Stimulated activated CD8-positive, alpha-beta memory T cell treated with anti-CD3 and anti-CD28 coated beads, Interleukin-4, amount 100 ng/mL, for 4 hours (primary cell): Measurements from ENCODE around the gene LGALS1.
"Not testable (repeated sequence)": the region's sequence is repeated elsewhere in the genome, so short reads cannot be mapped to it uniquely, and the experiment has no call there.

Experiments used
- DNase-seq, 2 donors: peaks; one replicate each; pipeline ENCODE4 v3.0.0-alpha.2; 2020; ENCODE audit warnings: low read depth in 2 of 2, low spot score in 1 of 2

LGALS1 gene

GRCh38 chr22:37686002-37686982, 10.9 kb downstream of the LGALS1 start, which contains the start of gene NOL12:
Gene NOL12 (plus strand): TSS chr22:37686343. CDS start chr22:37686393, 50 bp downstream.
- peak; percentile 51 to 54 for DNase-seq

- DNase-seq = no peak
Measured at GRCh38 chr22:37690407-37690806, 15.0 kb downstream of the LGALS1 start.

DNA sequence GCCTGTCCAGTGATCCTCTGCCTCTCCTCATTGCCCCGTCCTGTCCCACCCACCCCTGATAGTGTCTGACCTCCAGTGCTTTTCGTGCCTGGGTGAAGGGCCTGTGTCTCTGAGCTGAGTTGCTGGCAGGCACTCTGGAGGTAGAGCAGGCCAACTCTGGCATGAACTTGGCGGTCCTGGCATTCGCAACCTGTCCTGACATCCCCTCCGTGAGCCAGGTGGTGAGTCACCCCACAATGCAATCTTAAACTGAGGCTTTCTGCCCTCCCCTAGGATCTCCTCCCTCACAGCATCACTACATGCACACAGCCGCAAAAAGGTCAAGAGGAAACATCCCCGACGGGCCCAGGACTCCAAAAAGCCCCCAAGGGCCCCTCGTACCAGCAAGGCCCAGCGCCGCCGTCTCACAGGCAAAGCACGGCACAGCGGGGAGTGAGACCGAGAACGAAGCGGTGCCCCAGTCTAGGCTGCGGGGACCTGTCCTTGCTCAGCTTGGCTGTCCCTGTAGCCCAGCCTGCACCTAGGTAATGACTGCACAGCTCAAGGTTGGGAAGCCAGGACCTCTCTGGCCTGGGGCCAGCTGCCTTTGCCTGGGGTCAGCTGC, 15.6 kb downstream of the LGALS1 start:
- no peak for DNase-seq

DNA sequence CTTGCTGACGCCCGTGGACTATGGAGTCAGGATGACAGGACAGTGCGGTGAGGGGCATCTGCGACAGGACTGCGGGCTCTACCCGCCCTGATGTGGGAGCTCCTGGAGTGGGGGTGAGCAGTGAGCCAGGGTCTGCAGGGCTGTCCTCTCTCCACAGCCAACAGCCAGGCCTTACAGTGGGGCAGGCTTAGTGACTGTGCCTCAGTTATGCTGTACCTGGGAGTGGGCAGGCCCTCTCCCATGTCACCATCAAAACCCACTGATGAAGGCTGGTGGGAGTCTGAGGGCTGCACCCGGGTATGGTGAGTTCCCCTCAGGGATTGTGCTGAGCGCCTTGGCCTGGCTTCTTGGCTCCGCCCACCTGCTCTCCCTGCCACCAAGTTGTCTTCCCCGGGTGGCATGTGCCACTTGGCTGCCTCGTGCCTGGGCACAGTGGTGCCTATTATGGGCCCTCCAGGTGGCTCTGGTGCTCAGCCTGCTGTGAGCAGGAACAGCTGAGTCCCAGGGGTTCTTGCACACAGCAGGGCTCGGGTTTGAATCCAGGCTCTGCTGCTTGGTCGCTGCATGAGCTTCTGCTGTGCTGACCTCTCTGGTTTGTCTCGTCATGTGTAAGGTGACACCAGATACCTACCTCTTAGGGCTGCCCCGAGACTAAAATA, 17.3 kb downstream of the LGALS1 start:
- DNase-seq = no peak

GRCh38 chr22:37694131-37694530, 18.7 kb downstream of the LGALS1 start:
- DNase-seq = not testable (repeated sequence)

DNA sequence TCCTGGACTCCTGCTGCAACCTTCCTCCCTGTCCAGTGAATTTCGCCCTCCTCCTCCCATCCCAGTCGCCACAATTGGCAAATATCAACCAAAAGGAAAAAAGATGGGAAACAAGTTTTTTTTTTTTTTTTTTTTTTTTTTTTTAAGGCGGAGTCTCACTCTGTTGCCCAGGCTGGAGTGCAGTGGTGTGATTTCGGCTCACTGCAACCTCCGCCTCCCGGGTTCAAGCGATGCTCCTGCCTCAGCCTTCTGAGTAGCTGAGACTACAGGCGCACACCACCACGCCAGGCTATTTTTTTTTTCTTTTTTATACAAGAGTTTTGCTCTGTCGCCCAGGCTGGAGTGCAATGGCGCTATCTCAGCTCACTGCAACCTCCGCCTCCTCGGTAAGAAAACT, 20.8 kb downstream of the LGALS1 start:
- DNase-seq = not testable (repeated sequence)

GRCh38 chr22:37696657-37697537, 21.5 kb downstream of the LGALS1 start, which contains the start of gene TRIOBP:
Gene TRIOBP (plus strand): TSS chr22:37697048. CDS start chr22:37701366, 4,318 bp downstream.
- DNase-seq = peak; percentile 52 to 71

DNA sequence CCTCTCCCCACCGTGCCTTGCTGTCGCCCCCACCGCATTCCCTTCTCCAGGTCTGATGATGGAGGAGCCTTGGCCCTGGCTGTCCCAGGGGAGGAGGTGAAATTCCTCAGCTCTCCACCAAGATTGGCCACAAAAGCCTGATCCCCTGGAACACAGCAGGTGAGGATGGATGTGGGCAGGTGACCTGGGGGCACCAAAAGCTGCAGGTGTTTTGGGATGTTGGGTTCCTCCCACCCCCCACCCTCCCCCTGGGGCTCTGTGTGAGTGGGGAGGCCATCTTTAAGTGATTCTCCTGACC, 22.1 kb downstream of the LGALS1 start:
- DNase-seq = no peak

DNA sequence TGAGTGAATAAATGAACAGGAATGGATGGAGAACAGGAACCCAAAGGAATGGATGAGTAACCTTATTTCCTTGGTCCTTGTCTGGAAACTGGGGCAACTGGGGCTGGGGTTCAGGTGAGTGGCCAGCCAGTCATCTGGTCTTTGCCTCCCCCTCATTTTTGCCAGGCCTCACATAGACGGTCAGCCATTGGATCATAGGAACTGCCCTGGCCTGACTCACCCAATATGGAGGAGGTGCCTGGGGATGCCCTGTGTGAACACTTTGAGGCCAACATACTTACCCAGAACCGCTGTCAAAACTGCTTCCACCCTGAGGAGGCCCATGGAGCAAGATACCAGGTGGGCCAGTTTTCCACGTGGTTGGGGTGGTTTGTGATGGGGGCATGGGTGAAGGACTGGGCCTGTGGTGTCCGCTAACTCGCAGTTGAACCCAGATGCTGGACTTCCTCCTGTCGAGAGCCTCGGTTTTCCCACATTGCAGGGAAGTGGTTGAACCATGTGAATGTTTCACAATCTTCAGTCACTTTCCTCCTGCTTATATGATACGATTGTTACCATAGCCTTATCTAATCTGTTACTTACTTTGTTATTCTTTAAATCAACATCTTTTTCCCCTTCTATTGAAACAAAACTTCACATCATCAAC, 25.8 kb downstream of the LGALS1 start:
- DNase-seq = no peak

- no peak for DNase-seq
Measured at GRCh38 chr22:37703906-37704305, 28.5 kb downstream of the LGALS1 start.

DNA sequence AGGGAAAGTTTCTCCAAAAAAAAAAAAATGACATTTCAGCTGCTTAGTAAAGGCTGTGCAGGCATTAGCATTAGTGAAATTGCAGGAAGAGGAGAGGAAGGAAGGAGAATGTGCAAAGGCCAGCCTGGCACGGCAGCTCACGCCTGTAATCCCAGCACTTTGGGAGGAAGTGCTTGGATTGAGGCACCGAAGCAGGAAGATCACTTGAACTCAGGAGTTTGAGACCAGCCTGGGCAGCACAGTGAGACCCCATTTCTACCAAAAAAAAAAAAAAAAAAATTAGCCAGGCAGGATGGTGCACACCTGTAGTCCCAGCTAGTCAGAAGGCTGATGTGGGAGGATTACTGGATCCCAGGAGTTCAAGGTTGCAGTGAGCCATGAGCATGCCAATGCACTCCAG, 29.2 kb downstream of the LGALS1 start:
- no peak for DNase-seq

DNA sequence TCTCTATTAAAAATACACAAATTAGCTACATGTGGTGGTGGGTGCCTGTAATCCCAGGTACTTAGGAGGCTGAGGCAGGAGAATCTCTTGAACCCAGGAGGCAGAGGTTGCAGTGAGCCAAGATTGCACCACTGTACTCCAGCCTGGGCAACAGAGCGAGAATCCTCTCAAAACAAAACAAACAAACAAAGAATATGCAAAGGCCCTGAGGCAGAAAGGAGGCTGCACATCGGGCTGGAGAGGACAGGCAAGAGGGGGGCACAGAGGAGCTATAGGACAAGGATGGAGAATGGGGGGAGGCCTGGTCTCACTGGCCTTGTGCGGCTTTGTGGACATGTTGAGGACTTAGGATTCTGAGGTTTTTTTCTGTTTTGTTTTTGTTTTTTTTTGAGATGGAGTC, 29.8 kb downstream of the LGALS1 start:
- DNase-seq = no peak

- DNase-seq = no peak
Measured at GRCh38 chr22:37708580-37709444, 33.4 kb downstream of the LGALS1 start.

DNA sequence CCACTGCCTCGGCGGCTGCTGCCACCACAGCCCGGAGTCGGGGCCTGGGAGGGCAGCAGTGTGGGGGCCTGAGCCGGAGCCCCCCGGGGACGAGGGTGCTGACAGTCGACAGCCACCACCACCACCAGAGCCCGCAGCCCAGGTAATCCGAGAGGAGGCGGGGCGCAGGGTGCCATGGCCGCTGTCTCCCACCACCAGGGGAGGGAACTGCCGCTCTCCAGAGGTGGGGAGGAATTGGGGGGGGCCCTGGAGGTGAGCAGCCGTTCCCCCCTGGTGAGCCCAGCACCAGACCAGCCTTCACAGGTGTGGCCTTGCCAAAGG, 34.0 kb downstream of the LGALS1 start:
- DNase-seq = no peak

DNA sequence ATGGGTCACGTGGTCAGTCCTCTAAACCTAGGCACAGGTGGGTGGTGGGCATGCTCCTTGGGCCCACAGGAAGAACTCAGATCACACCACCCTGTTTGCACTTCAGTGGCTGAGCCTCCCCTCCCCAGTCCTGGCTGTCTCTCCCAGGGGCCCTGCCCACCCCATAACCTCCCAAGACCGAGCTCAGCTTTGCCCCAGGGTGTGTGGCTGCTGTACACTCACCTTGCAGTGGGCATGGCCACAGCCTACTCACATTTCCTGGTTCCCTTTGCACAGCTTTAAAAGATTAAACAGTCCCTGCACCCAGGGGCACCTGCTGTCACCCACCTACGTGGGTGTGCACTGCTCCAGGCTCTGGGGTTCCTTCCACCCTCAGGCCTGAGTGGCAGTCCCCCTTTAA, 35.2 kb downstream of the LGALS1 start:
- DNase-seq = no peak

DNA sequence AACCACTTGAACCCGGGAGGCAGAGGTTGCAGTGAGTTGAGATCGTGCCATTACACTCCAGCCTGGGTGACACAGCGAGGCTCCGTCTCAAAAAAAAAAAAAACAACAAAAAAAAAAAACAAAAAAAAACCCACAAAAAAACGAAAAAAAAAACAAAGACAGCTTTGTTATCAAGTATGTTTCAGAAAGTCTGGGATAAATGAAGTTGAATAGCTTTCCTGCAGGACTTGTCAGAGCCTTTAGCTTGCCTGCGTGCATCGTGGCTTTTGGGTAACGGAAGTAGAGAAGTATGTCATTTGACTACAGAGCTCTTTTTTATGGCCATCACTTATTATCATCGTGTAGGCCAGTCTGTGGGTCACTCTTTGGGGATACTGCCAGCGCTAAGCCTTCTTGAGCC, 36.1 kb downstream of the LGALS1 start:
- no peak for DNase-seq

GRCh38 chr22:37713761-37714160, 38.3 kb downstream of the LGALS1 start:
- no peak for DNase-seq

GRCh38 chr22:37714634-37715033, 39.2 kb downstream of the LGALS1 start:
- no peak for DNase-seq

GRCh38 chr22:37715760-37716159, 40.3 kb downstream of the LGALS1 start:
- no peak for DNase-seq

DNA sequence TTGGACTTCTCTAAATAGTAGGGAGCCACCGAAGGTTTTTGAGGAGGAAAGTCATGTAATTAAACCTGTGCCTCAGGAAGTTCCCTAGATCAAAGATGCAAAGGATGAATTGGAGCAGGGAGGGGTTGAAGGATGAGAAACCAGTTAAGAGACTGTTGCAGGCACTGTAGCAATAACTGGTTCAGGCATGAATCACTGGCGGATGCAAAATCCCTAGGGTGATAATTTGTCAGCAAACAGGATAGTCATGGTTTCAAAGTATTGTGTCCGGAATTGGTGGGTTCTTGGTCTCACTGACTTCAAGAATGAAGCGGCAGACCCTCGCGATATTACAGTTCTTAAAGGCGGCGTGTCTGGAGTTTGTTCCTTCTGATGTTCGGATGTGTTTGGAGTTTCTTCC, 41.3 kb downstream of the LGALS1 start:
- DNase-seq = no peak
